ENCODE measurements around the gene MCTP1.

DNA sequence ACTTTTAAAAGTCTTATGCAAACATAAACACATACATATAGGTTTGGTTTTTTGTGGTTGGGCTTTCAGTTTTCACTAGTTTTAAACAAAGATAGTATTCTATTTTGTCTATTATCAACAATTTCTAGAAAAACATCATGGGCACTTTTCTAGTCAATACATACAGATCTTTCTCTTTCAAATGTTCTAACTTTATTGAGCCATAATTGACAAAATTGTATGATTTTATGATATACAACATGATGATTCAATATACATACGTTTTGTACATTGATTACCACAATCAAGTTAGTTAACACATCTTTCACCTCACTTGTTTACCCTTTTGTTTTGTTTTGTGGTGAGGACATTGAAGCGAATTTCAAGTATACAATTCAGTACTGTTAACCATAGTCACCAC lies 265.9 kb downstream of the MCTP1 start:
- TF ChIP-seq, protein P1, sequence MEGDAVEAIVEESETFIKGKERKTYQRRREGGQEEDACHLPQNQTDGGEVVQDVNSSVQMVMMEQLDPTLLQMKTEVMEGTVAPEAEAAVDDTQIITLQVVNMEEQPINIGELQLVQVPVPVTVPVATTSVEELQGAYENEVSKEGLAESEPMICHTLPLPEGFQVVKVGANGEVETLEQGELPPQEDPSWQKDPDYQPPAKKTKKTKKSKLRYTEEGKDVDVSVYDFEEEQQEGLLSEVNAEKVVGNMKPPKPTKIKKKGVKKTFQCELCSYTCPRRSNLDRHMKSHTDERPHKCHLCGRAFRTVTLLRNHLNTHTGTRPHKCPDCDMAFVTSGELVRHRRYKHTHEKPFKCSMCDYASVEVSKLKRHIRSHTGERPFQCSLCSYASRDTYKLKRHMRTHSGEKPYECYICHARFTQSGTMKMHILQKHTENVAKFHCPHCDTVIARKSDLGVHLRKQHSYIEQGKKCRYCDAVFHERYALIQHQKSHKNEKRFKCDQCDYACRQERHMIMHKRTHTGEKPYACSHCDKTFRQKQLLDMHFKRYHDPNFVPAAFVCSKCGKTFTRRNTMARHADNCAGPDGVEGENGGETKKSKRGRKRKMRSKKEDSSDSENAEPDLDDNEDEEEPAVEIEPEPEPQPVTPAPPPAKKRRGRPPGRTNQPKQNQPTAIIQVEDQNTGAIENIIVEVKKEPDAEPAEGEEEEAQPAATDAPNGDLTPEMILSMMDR (optimal IDR thresholded peaks at IDR 0.05 in 1 of 3, IDR thresholded peaks at IDR 0.05 in 1 of 3, conservative IDR thresholded peaks at IDR 0.05 in 1 of 3; ENCODE audit: extremely low read depth in 1 of 3, insufficient read depth in 2 of 3, low read length in 3 of 3), result no peak
- no peak for TF ChIP-seq EZH2 (IDR thresholded peaks at IDR 0.05; ENCODE audit: low read length)
